GM21528 (cell line): ENCODE measurements around the gene MYMK.

Source experiments
- ATAC-seq: cut with Tn5 transposase; IDR thresholded peaks from one replicate; pipeline ENCODE4 v1.9.1; 2021; ENCODE audit warnings: mild to moderate bottlenecking, moderate library complexity; ENCODE audit not compliant: unreplicated experiment, low FRiP score

The MYMK gene

DNA sequence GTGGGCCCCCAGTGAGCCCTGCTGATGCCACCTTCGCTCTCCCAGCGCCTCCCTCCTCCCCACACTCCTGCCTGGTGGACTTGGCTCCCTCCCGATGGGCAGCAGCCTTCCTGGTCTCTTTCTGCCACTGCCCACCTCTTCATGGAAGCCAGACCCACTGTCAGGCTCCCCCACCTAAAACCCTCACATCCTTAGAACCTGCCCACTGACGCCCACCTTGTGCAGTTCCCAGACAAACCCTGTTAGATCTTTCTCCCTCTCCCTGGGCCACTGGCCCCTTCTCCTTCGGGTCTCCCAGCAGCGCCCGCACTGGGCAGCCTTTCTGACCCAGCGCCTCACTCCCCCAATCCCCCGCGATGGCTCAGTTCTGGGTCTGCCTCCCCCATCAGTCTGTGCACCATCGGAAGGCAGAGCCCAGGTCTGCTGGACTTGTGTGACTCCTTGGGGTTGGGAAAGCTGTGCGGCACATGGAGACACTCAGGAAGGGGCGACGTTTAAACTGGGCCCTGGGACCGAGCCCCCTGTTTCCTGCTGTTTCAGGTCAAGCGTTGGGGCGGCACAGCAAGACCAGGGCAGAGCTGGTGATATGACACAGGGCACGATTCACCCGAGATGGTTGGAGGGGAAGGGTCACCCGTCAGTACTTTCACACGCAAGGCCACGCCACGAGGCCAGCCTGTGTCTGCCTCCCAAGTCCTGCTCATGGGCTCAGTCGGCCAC, 17.4 kb downstream of the MYMK start:
- no peak for ATAC-seq

DNA sequence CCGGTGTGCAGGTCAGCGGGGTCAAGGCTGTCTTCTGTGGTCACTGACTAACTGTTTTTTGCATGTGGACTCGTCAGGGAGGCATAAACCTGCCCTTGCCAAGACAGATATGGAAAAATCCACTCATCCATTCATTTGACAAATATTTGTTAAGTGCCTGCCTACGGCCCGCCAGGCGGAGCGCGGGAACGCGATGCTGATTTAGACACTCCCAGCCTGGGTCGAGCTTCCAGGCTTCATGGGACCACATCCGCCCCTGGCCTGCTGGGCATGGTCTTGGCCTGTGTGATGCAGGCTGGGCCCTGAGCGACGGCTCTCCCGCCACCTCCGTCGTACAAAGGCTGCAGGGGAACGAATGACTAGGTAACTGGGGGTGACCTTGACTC, 18.1 kb downstream of the MYMK start:
- ATAC-seq: no peak

DNA sequence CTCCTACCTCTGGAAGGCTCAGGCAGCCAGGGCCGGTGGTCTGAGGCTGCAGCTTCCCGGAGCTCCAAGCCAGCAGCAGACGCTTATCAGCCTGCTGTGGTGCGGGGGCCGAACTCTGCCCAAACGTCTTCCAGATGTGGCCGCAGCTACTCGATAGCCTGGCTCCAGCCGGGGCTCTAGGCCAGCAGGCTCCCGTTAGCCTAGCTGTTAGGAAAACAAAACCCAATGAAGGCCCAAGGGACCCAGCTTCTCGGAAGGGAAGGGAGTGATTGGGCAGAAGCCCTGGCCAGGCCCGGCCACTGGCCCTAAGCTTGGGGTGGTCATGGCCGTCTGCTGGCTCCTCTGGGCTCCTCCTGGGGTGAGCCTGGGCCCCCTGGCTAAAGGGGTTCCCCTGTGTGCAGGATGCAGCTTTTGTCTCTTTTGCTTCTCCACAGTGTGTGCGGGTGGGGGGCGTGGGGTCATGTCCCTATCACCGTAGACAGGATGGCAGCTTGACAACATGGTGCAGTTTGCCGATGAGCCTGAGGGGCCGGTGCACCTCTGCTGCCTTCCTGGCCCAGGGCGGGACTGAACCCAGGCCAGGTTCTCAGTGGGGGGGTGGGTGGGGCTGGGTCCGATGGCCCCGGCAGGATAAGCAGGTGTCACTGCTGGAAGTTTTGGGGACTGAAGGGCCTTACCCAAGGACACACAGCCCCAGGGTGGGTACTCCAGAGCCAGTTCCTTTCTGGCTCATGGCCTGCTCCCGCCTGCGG, 18.7 kb downstream of the MYMK start:
- ATAC-seq: no peak

DNA sequence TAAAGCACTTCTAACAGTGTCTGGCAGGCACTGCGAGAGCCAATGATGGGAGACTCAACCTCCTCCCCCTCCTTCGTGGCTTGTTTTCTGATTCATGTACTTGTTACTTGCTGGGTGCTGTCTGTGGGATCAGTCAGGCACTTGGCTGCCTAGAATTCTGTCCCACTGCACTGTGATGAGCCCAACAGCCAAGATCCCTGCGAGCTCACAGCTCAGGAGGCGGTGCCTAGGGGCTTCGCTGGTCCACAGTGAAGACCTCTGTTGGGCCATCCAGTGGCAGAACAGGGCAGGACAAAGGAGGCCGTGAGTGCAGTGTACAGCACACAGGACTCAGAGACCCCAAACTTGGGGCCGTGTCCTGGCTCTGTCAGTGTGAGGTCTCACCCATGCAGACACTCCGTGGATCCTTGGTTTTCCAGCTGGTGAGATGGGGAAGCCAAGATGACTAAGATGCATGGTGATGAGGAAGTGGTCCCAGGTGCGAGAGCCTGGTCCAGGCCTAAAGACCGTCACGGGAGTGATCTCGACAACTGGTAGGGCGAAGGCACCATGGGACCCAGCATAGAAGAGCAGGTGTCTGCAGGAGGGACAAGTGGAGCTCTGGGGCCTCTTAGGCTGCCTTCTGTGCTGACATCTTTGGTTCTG, 19.5 kb downstream of the MYMK start:
- ATAC-seq: no peak

DNA sequence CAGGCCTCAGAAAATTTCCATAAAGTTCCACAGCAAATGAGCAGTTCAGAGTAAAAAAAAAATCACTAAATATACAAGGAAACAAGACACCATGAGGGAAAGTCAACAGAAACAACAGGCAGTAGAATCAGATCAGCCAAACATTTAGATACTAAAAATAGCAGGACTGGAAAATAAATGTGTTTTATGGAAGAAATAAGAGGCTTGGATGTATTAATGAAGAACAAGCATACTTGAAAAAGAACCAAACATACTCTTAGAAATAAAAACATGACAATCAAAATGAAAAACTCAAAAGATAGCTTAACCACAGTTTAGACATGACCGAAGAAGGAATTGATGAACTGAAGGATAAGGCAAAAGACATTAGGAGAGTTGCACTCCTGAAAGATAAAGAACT, 22.6 kb downstream of the MYMK start:
- ATAC-seq: no peak

DNA sequence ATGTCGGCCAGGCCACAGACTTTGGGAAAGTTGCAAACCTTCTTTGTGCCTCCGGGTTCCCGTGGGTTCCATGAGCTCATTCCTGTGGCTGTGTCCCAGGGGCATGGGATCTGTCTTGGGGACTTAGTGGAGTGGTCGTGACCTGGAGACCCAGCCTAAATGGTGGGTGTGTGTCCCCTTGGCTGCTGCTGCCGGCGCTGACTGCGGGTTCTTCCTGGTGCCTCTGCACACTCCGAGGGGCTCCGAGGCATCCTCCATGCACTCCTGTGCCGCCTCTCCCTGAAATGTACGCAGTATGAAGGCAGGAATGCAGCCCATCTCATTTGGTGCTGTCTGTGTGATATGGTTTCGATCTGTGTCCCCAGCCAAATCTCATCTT, 24.9 kb downstream of the MYMK start:
- ATAC-seq: no peak

DNA sequence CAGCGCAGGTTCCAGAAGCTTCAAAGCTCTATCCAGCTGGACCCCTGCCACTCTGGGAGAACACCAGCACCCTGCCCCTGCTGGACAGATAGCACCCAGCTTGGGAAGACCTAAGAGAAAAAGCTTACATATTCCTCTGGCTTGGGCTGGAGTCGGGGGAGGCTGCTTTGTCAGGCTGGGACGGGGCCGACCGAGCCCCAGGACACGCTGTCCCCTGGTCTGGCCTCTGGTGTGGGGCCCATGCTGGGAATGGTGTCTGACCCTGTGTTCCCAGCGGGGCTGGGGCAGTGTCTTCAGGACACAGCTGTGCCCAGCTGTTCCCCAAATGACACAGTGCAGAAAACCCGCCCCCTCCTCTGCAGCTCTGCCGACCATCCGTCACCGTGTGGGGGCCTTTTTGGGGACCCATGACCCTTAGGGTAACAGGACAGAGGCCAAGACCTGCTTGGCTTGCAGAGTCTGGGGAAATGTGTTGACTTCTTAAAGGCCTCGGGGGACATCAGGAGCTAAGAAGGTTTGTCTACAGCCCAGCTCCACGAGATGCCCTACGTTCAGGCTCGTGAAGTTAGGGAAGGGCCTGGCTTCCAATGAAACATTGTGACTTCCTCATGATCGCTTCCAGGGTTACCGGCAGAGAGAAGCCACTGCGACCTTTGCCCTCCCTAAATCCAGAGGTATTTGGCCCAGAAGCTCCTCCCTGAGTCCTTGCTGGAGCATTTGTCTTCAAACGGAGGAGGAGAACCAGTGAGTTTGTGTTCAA, 25.4 kb downstream of the MYMK start:
- ATAC-seq: no peak

DNA sequence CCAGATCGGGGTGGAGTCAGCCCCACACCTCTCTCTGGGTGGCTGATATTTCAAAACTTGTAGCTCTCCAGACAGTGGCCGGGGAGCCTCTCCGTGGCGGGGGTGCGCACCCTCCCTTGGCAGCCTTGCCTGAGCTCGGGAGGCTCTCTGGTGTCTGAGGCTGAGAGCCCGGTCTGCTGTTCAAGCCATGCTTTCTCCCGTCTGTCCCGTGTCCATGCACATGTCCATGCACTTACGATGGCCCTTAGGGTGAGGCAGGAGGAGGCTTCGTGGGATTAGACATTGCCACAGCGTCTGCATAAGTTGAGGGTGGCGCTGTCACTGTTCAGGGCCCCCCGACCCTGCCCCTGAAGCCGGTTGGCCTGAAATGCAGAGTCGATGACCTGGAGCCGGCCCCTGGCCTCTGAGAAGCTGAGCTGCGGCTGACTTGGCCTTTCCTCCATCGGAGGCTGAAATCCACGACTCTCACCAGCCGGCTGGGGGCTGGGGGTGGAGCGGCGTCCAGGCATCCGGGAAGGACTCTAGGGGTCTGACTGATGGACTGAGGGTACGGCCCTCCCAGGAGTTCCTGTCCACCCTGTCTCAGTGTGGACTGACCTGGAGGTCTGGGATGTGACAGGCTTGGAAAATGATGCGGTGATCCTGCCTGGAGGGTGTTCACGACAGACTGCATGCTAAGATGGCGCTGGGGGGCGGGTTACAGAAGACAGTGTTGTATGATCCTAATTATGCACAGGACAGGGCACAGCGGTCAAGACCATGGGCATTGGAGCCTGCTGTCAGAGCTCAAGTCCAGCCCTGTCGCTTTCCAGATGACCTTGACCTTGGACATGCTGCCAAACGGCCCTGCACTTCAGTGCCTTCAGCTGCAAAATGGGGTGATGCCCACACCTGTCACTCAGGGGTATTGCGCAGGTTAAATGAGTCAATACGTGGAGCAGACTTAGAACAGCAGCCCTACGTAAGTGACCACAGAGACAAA, 27.6 kb downstream of the MYMK start:
- ATAC-seq: no peak

DNA sequence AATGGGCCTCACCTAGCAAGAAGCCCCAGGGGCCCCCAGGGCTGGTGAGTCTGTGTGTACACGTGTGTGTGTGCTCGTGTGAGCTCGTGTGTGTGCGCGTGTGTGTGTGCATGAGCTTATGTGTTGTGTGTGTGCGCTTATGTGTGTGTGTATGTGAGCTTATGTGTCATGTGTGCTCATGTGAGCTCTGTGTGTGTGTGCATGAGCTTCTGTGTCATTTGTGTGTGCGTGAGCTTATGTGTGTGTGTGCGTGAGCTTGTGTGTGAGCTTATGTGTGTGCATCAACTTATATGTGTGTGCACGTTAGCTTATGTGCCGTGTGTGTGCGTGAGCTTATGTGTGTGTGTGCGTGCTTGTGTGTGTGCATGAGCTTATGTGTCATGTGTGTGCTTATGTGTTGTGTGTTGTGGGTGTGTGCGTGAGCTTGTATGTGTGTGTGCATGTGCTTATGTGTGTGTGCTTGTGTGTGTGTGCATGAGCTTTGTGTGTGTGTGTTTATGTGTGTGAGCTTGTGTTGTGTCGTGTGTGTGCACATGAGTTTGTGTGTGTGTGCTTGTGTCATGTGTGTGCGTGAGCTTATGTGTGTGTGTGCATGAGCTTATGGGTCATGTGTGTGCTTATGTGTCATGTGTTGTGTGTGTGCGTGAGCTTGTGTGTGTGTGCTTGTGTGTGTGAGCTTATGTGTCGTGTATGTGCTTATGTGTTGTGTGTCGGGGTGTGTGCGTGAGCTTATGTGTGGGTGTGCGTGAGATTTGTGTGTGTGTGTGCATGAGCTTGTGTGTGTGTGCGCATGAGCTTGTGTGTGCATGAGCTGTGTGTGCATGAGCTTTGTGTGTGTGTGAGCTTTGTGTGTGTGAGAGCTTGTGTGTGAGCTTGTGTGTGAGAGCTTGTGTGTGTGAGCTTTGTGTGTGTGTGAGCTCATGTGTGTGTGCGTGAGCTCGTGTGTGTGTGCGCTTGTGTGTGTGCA, 29.1 kb downstream of the MYMK start:
- no peak for ATAC-seq

DNA sequence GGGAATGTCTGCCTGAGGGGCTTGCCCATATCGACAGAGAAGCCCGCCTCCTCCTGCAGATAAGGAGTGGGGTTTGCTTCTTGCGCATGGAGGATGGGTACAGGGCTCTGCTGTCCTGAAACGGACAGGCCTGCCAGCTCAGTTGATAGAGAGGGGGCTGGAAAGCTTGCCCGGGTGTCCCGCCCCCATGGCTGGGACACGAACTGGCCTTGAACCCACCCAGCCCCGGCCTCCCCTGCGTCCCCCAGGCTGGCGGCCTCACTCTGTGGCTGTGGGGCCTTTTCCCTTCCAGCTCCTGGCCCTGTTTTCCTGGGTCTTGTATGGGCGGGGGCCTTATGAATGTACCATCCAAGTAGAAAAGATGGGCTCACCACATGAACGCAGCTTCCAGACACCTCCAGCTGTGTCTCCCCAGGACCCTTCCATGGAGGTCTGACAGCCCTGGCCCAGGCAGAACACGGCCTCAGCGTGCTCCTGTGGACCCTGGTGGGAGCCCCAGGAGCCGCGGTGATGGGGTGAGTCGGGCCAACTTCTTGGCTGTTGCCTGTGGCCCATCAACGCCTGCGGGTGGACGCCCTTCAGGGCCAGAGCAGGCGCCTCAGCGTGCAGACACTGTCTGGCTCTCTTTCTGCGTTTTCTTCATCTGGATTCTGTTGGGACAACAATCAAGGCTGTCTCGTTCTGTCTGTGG, 30.0 kb downstream of the MYMK start:
- no peak for ATAC-seq

DNA sequence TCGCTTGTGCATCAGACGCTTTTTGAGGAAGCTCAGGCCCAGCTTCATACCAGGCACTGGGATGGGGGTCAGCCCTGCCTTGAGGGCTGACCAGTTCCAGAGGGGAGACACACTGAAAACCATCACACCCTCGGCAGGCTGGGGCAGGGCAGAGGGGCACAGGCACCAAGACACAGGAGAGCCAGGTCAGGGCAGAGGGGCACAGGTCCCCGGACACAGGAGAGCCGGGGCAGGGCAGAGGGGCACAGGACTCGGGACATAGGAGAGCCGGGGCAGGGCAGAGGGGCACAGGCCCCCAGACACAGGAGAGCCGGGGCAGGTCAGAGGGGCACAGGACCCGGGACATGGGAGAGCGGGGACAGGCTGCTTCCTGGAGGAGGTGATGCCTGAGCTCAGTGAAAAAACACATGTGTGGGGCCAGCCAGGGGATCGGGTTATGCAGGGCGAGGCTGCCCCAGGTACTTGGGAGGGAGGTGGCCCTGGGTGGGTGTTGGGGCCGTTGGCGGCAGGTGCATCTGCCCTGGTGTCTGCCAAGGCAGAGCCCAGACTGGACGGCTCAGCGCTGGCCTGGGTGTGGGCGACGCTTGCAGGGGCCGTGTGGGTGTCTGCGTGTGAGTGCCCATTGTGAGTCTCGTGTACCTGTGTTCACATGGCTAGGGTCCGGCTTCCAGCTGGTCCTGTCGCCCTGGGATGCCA, 30.8 kb downstream of the MYMK start:
- ATAC-seq: no peak

DNA sequence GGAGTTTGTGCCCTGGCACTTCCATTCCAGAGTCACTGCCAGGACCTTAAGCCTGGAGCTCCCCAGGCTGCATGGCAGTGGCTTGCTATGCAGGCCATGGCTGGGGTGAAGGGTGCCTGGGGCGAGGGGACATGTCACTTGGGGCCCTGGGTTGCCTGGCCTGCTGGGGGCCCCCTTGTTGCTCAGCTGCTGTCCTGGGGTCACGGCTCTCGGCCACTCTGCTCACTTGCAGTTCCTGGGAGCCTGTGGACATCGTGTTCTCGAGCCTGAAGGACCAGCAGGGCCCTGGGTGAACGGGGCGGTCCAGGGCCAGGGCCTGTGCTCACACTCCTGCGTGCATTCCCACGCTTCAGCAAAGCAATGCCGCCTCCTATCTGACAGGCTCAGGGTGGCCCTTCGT, 31.3 kb downstream of the MYMK start:
- ATAC-seq: no peak

DNA sequence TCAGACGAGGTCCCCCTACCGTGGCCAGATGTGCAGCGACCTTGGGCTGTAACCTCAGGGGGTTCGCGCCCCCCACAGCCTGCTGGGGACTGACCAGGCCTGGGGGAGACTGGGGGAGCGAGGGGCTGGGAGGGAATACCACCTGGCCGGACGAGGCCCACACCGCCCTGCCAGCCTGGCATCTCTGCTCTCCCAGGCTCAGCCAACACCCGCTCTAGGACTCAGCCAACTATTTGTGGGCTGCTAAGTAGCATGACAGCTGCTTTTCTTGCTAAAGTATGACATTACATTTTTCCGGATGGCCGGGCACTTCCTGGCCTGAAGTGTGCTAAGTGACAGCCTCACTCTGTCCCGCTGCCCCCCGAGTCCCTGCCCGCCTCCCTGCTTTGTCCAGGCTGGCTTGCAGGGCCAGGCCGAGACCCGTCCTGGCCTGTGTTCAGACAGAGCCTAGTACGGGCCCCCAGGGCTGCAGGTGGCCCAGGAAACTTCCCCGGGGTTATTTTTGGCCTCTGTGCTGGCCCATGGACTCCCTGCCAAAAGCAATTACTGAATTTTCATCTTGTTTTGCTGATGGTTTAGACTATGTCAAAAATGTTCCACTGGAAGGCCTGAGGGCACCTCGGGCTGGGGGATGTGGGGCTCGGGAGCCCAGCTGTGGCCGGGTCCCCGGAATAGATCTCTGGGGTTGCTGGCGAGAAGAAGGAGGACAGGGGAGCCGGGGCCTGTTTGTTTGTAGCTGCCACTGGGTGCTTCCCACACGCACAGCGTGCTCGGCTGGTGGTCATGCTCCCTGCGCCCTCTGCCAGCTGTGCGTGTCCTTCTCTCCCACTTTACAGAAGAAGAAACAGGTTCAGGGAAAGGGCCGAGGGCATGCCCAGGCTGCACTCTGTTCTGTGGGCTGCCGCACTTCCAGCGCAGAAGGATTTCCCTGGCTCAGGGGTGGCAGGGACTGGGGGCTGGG, 32.4 kb downstream of the MYMK start:
- no peak for ATAC-seq

DNA sequence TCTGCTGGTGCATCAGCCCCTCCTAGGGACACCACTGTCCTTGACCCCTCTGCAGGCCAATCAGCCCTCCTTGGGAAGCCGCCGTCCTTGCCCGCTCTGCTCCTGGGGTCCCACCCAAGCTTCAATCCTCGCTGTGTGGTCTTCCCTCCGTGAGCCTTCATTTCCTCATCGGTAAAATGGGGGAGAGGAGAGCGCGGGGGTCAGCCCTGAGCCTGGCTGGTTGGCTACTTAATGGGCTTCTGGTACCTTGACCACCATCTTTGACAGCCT, 33.2 kb downstream of the MYMK start:
- no peak for ATAC-seq

DNA sequence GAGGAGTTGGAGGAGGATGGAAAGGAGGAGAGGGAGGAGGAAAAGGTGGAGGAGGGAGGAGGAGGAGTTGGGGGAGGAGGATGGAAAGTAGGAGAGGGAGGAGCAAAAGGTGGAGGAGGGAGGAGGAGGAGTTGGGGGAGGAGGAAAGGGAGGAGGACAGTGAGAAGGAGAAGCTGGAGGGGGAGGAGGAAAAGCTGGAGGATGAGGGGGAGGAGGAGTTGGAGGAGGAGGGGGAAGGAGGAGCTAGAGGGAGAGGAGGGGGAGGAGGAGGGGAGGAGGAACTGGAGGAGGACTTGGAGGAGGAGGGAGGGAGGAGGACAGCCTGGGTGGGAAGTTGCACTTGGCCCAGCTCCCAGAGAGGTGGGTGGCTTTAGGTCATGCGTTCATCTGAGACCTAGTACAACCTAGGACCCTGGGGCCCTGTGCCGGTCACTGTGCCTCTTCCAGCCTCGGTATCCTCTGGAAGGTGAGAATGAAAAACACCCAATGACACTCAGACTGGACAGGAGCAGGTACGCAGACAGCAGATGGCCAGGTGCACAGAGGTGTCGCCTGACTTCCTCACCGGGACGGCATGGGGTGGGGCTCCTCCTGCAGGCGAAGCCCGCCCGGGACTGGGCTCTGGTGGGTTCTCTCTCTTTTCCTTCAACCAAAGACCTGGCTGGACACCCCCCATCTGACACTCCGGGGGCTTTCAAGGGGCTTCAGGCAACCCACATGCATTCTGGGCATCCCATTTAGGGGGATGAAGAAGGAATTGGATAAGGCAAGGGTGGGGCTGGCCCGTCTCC, 33.7 kb downstream of the MYMK start:
- no peak for ATAC-seq

DNA sequence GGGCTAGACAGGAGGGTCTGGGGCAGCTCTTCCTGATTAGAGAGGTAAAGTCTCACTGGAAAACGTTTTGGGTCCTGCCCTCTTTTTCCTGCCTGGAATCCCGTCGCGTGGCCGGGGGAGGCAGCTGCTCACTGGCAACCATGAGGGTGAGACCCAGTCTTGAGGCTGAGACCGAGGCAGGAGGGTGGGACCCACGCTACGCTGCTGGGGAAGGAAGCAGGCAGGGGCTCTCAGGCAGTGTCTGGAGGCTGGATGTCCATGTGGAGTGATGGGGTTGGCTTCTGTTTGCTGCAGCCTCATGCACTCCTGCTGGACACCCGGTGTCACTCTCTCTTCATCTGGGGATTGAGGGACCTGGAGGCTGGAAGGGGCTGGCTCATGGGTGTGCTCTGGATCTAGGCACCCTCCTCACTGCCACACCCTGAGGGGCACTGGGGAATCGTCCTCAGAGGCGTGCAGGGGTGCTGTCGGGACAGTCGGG, 34.5 kb downstream of the MYMK start:
- no peak for ATAC-seq
